ENCODE measurements around the gene NCAPD2. TPM values are rescaled to one million over a fixed set of nuclear protein-coding genes. Genes with fewer than 3 reads are reported as not detected.

NCAPD2 gene
- total and polyA plus RNA-seq, 10 donors = 12.0 to 49.2 (median 37.2) TPM

Small RNAs within 50 kb of the gene (small RNA-seq; reads per million reads assigned to genes)
- 448 to 626 (median 555) reads per million in 4 donors for gene SCARNA11

Other genes with a start within 250 kb of the NCAPD2 start
- gene PLEKHG6, start 183.4 kb upstream of the NCAPD2 start, total RNA-seq = 1 to 10 TPM in 1 of 7 donors, under 1 TPM in 2, not detected in 4; 0.19 to 1.2 (median 0.74) TPM
- under 1 TPM; 0.10 to 0.12 (median 0.11) TPM for gene PLEKHG6, start 183.4 kb upstream of the NCAPD2 start, polyA plus RNA-seq
- 100 to 1,000 TPM; 153 to 578 (median 224) TPM for gene TNFRSF1A, start 152.0 kb upstream of the NCAPD2 start, total RNA-seq
- 10 to 100 TPM; 22.5 to 40.6 (median 22.8) TPM for gene TNFRSF1A, start 152.0 kb upstream of the NCAPD2 start, polyA plus RNA-seq
- 1 to 10 TPM in 6 of 7 donors, under 1 TPM in 1; 0.84 to 8.6 (median 2.0) TPM for gene SCNN1A, start 118.5 kb upstream of the NCAPD2 start, total RNA-seq
- gene SCNN1A, start 118.5 kb upstream of the NCAPD2 start, polyA plus RNA-seq = under 1 TPM; 0.17 to 0.22 (median 0.18) TPM
- 100 to 1,000 TPM in 3 of 7 donors, 10 to 100 TPM in 4; 49.0 to 155 (median 87.8) TPM for gene LTBR, start 109.9 kb upstream of the NCAPD2 start, total RNA-seq
- 10 to 100 TPM; 14.4 to 29.2 (median 15.7) TPM for gene LTBR, start 109.9 kb upstream of the NCAPD2 start, polyA plus RNA-seq
- gene CD27, start 49.1 kb upstream of the NCAPD2 start, total RNA-seq = 10 to 100 TPM; 49.2 to 97.2 (median 59.2) TPM
- 100 to 1,000 TPM; 128 to 193 (median 178) TPM for gene CD27, start 49.1 kb upstream of the NCAPD2 start, polyA plus RNA-seq
- gene TAPBPL, start 42.1 kb upstream of the NCAPD2 start, total RNA-seq = 10 to 100 TPM; 35.6 to 50.1 (median 42.0) TPM
- gene TAPBPL, start 42.1 kb upstream of the NCAPD2 start, polyA plus RNA-seq = 10 to 100 TPM; 15.0 to 17.1 (median 15.9) TPM
- gene VAMP1, start 23.4 kb upstream of the NCAPD2 start, total RNA-seq = 10 to 100 TPM; 18.5 to 32.5 (median 24.2) TPM
- 10 to 100 TPM; 11.0 to 20.7 (median 17.9) TPM for gene VAMP1, start 23.4 kb upstream of the NCAPD2 start, polyA plus RNA-seq
- 10 to 100 TPM; 34.0 to 94.0 (median 89.3) TPM for gene MRPL51, start 840 bp upstream of the NCAPD2 start, total RNA-seq
- gene MRPL51, start 840 bp upstream of the NCAPD2 start, polyA plus RNA-seq = 100 to 1,000 TPM in 2 of 3 donors, 10 to 100 TPM in 1; 73.4 to 137 (median 109) TPM
- gene GAPDH, start 40.4 kb downstream of the NCAPD2 start, total RNA-seq = 1,000 to 10,000 TPM in 5 of 7 donors, 100 to 1,000 TPM in 2; 998 to 1,580 (median 1,404) TPM
- 1,000 to 10,000 TPM; 1,133 to 1,680 (median 1,180) TPM for gene GAPDH, start 40.4 kb downstream of the NCAPD2 start, polyA plus RNA-seq
- 10 to 100 TPM; 32.2 to 51.2 (median 39.7) TPM for gene IFFO1, start 61.9 kb downstream of the NCAPD2 start, total RNA-seq
- 10 to 100 TPM; 27.8 to 78.3 (median 63.2) TPM for gene IFFO1, start 61.9 kb downstream of the NCAPD2 start, polyA plus RNA-seq
- 10 to 100 TPM; 37.0 to 58.7 (median 47.5) TPM for gene NOP2, start 74.2 kb downstream of the NCAPD2 start, total RNA-seq
- gene NOP2, start 74.2 kb downstream of the NCAPD2 start, polyA plus RNA-seq = 10 to 100 TPM; 25.8 to 40.7 (median 37.6) TPM
- 100 to 1,000 TPM; 202 to 272 (median 240) TPM for gene CHD4, start 113.3 kb downstream of the NCAPD2 start, total RNA-seq
- gene CHD4, start 113.3 kb downstream of the NCAPD2 start, polyA plus RNA-seq = 100 to 1,000 TPM; 136 to 169 (median 154) TPM
- gene LPAR5, start 141.9 kb downstream of the NCAPD2 start, total RNA-seq = 10 to 100 TPM; 12.9 to 26.6 (median 16.9) TPM
- gene LPAR5, start 141.9 kb downstream of the NCAPD2 start, polyA plus RNA-seq = 10 to 100 TPM; 10.9 to 16.0 (median 14.9) TPM
- 10 to 100 TPM; 13.2 to 41.7 (median 18.1) TPM for gene ACRBP, start 153.3 kb downstream of the NCAPD2 start, total RNA-seq
- 1 to 10 TPM; 7.2 to 8.8 (median 7.3) TPM for gene ACRBP, start 153.3 kb downstream of the NCAPD2 start, polyA plus RNA-seq
- gene ING4, start 169.0 kb downstream of the NCAPD2 start, total RNA-seq = 10 to 100 TPM; 34.5 to 68.8 (median 49.9) TPM
- gene ING4, start 169.0 kb downstream of the NCAPD2 start, polyA plus RNA-seq = 10 to 100 TPM; 33.0 to 56.7 (median 50.3) TPM
- 10 to 100 TPM; 48.8 to 79.8 (median 59.0) TPM for gene ZNF384, start 195.3 kb downstream of the NCAPD2 start, total RNA-seq
- 10 to 100 TPM; 18.9 to 35.9 (median 28.7) TPM for gene ZNF384, start 195.3 kb downstream of the NCAPD2 start, polyA plus RNA-seq
- under 1 TPM in 2 of 7 donors, not detected in 5; 0.28 to 0.30 TPM for gene PIANP, start 206.7 kb downstream of the NCAPD2 start, total RNA-seq
- under 1 TPM; 0.10 to 0.24 (median 0.15) TPM for gene PIANP, start 206.7 kb downstream of the NCAPD2 start, polyA plus RNA-seq
- 10 to 100 TPM; 40.5 to 61.9 (median 49.9) TPM for gene COPS7A, start 229.9 kb downstream of the NCAPD2 start, total RNA-seq
- gene COPS7A, start 229.9 kb downstream of the NCAPD2 start, polyA plus RNA-seq = 10 to 100 TPM; 29.6 to 50.6 (median 33.7) TPM

All from spleen (tissue), 11 donors.